SK-N-SH (cell line): Measurements from ENCODE around the gene UBTF. TPM values are rescaled to one million over a fixed set of nuclear protein-coding genes. Genes with fewer than 3 reads are reported as not detected.

Experiments
- CTCF ChIA-PET: fragments of 300-600, 350-600 bp; formaldehyde crosslinking; extraction: SDS; loops from one replicate; lab custom pipeline; 2021; lab: Yijun Ruan, JAX
- POLR2A ChIA-PET: fragments of 350-600 bp; sonication (Branson Sonifier 250); formaldehyde crosslinking; extraction: SDS; loops from one replicate; lab custom pipeline; 2020; ENCODE audit warnings: antibody characterized with exemption, inconsistent platforms; lab: Yijun Ruan, JAX
- DNase-seq: peaks from one replicate; pipeline ENCODE4 v3.0.0; 2012
- H2AFZ ChIP-seq: fragments of 200-600 bp; sonication (generic); 2 replicates; pipeline ENCODE4 v1.8.1; 2016; ENCODE audit warnings: antibody characterized with exemption, mild to moderate bottlenecking, low read depth
- H3F3A ChIP-seq: fragments of 200-600 bp; sonication (generic); replicated peaks from 2 replicates; pipeline ENCODE3; 2016; ENCODE audit warnings: antibody characterized with exemption, mild to moderate bottlenecking; ENCODE audit not compliant: insufficient read depth
- H3K27ac ChIP-seq, 2 experiments: fragments of 200-500 bp in 1 of 2; fragments of 200-600 bp in 1 of 2; sonication (Bioruptor generic) in 1 of 2; sonication (generic), shearing (Covaris generic) in 1 of 2; 2 replicates each; pipeline versions ENCODE4 v1.5.1 to v1.6.1; 2014 to 2016; ENCODE audit warnings: low read depth in 2 of 2, inconsistent platforms in 1 of 2, low read length in 1 of 2, mild to moderate bottlenecking in 1 of 2, mixed read lengths in 1 of 2
- H3K27me3 ChIP-seq: fragments of 200-600 bp; sonication (generic), shearing (Covaris generic); 2 replicates; pipeline ENCODE4 v1.6.1; 2016; ENCODE audit warnings: mixed run types; ENCODE audit not compliant: insufficient read depth
- H3K36me3 ChIP-seq, 2 experiments: fragments of 200-500 bp in 1 of 2; fragments of 200-600 bp in 1 of 2; sonication (Bioruptor generic) in 1 of 2; sonication (generic) in 1 of 2; replicated peaks in 1 of 2; 2 replicates each; pipeline versions ENCODE3 to v1.5.1; 2014 to 2016; ENCODE audit warnings: low read length in 1 of 2, mild to moderate bottlenecking in 1 of 2; ENCODE audit not compliant: insufficient read depth in 2 of 2, control insufficient read depth in 1 of 2
- H3K4me1 ChIP-seq, 2 experiments: fragments of 200-500 bp in 1 of 2; fragments of 200-600 bp in 1 of 2; sonication (Bioruptor generic) in 1 of 2; sonication (generic), shearing (Covaris generic) in 1 of 2; 2 replicates each; pipeline versions ENCODE4 v1.5.1 to v1.6.1; 2014 to 2016; ENCODE audit warnings: low read depth in 1 of 2, low read length in 1 of 2, mixed run types in 1 of 2; ENCODE audit not compliant: insufficient read depth in 2 of 2, control insufficient read depth in 1 of 2
- H3K4me2 ChIP-seq: fragments of 200-600 bp; sonication (generic), shearing (Covaris generic); 2 replicates; pipeline ENCODE4 v1.6.1; 2017; ENCODE audit warnings: mixed run types
- H3K4me3 ChIP-seq, 2 experiments: fragments of 200-500 bp in 1 of 2; fragments of 200-600 bp in 1 of 2; sonication (Bioruptor generic) in 1 of 2; sonication (generic), shearing (Covaris generic) in 1 of 2; 2 replicates each; pipeline versions ENCODE4 v1.5.1 to v1.8.1; 2014 to 2016; ENCODE audit warnings: low read depth in 2 of 2, inconsistent platforms in 1 of 2, low read length in 1 of 2, mild to moderate bottlenecking in 1 of 2, mixed read lengths in 1 of 2, moderate library complexity in 1 of 2
- H3K79me2 ChIP-seq: fragments of 200-600 bp; sonication (generic); 2 replicates; pipeline ENCODE4 v1.8.1; 2017; ENCODE audit warnings: mild to moderate bottlenecking; ENCODE audit not compliant: insufficient read depth
- H3K9ac ChIP-seq: fragments of 200-600 bp; sonication (generic); 2 replicates; pipeline ENCODE4 v1.6.1; 2017; ENCODE audit warnings: mixed run types
- H3K9me2 ChIP-seq: fragments of 200-600 bp; sonication (generic); 2 replicates; pipeline ENCODE4 v1.6.1; 2017; ENCODE audit warnings: mixed run types
- H3K9me3 ChIP-seq: fragments of 200-600 bp; sonication (generic); 2 replicates; pipeline ENCODE4 v1.6.1; 2017; ENCODE audit warnings: mixed run types, mild to moderate bottlenecking, moderate library complexity
- H4K20me1 ChIP-seq: fragments of 200-600 bp; sonication (generic); 2 replicates; pipeline ENCODE4 v1.6.1; 2017; ENCODE audit warnings: mild to moderate bottlenecking, mixed run types; ENCODE audit not compliant: insufficient read depth
- ELF1 ChIP-seq: IDR thresholded peaks from 2 replicates; pipeline ENCODE4 v1.4.0; 2012
- GABPA ChIP-seq: IDR thresholded peaks from 2 replicates; pipeline ENCODE4 v1.4.0; 2012; ENCODE audit warnings: low read depth, mild to moderate bottlenecking
- GATA2 ChIP-seq: sonication (generic); formaldehyde crosslinking; IDR thresholded peaks from 2 replicates; pipeline ENCODE4 v1.5.0; 2020; ENCODE audit warnings: mild to moderate bottlenecking, missing genetic modification reagents
- MAX ChIP-seq: IDR thresholded peaks from 2 replicates; pipeline ENCODE4 v1.4.0; 2012; ENCODE audit warnings: low read depth
- NFIC ChIP-seq: IDR thresholded peaks from 2 replicates; pipeline ENCODE4 v1.4.0; 2012; ENCODE audit warnings: borderline replicate concordance
- REST ChIP-seq: IDR thresholded peaks from 2 replicates; pipeline ENCODE4 v1.6.1; 2012; ENCODE audit warnings: mild to moderate bottlenecking, low read depth, low read length, moderate library complexity
- RXRA ChIP-seq: IDR thresholded peaks from 2 replicates; pipeline ENCODE4 v1.4.0; 2012; ENCODE audit warnings: low read depth, mild to moderate bottlenecking, borderline replicate concordance
- TAF1 ChIP-seq: IDR thresholded peaks from 2 replicates; pipeline ENCODE4 v1.6.1; 2012; ENCODE audit warnings: low read depth, mild to moderate bottlenecking, low read length, moderate library complexity, borderline replicate concordance
- WGBS: methylation state at CpG from one replicate; pipeline ENCODE4 v1.1.6; 2017; ENCODE audit warnings: low lambda C conversion rate; 5-methylcytosine and 5-hydroxymethylcytosine counted together
- polyA plus RNA-seq, 3 experiments: library from polyadenylated mRNA; depleted of rRNA; stranded (reverse); fragments of >200 nt; gene quantifications; 2 replicates each; pipeline ENCODE4 v1.2.3, GENCODE V29; 2012
- TF ChIP-seq, protein P1 (sequence below): fragments of 200-600 bp; sonication (generic); IDR thresholded peaks from 2 replicates; pipeline ENCODE4 v1.6.1; 2017; ENCODE audit warnings: antibody characterized with exemption, mild to moderate bottlenecking, moderate library complexity
- TF ChIP-seq, protein P2 (sequence below): IDR thresholded peaks from 2 replicates; pipeline ENCODE4 v1.4.0; 2012; ENCODE audit warnings: low read depth, borderline replicate concordance
- TF ChIP-seq, protein P3 (sequence below): fragments of 150-350 bp; IDR thresholded peaks from 2 replicates; pipeline ENCODE4 v1.6.1; 2017; ENCODE audit warnings: antibody characterized with exemption, low read length, low read depth, borderline replicate concordance

UBTF gene
- polyA plus RNA-seq, 1 of the 3 experiments (the other 2 are of a cell fraction): 37.2 TPM

DNA sequence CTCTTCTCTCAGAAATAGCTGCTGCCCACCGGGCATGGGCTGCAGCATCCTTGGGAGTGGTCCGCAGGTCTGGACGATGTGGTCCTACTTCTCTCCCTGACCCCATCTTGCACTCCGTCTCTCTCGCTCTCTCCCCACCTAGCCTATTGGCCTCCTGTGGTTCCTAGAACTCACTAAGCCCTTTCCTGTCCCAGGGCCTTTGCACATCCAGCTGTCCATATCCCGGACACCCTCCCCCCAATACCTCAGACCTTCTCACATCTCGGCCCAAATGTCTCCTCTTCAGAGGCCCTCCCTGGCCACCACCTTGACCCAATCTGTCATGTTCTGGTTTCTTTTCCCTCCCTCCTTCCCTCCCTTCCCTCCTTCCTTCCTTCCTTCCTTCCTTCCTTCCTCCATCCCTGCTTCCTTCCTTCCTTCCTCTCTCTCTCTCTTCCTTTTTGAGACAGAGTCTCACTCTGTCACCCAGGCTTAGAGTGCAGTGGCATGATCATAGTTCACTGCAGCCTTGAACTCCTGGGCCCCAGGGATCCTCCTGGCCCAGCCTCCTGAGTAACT is 43.9 kb upstream of the UBTF start:
- no peak overlapping the region for H2AFZ ChIP-seq
- POLR2A ChIA-PET: no interaction called here
- H3K27ac ChIP-seq: no peak overlapping the region
- no peak overlapping the region for H3K4me2 ChIP-seq
- H3K4me1 ChIP-seq: peaks cover 0 to 6% of the 10 kb centered on the region in 2 experiments; a peak in 1 of 4 replicates
- 64% methylated on average over 7 of the region's 7 CpGs for WGBS
- no peaks in the 10 kb centered on the region for H3K79me2 ChIP-seq
- H3K36me3 ChIP-seq: no peaks in the 10 kb centered on the region
- no peak overlapping the region for H3K9ac ChIP-seq
- no peaks in the 10 kb centered on the region for H3K9me3 ChIP-seq
- no peaks in the 10 kb centered on the region for H3F3A ChIP-seq
- DNase-seq: no peak
- H3K4me3 ChIP-seq: no peak overlapping the region
- H3K9me2 ChIP-seq: no peaks in the 10 kb centered on the region
- CTCF ChIA-PET: no interaction called here
- TF ChIP-seq, protein P1, sequence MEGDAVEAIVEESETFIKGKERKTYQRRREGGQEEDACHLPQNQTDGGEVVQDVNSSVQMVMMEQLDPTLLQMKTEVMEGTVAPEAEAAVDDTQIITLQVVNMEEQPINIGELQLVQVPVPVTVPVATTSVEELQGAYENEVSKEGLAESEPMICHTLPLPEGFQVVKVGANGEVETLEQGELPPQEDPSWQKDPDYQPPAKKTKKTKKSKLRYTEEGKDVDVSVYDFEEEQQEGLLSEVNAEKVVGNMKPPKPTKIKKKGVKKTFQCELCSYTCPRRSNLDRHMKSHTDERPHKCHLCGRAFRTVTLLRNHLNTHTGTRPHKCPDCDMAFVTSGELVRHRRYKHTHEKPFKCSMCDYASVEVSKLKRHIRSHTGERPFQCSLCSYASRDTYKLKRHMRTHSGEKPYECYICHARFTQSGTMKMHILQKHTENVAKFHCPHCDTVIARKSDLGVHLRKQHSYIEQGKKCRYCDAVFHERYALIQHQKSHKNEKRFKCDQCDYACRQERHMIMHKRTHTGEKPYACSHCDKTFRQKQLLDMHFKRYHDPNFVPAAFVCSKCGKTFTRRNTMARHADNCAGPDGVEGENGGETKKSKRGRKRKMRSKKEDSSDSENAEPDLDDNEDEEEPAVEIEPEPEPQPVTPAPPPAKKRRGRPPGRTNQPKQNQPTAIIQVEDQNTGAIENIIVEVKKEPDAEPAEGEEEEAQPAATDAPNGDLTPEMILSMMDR: no peak
- TF ChIP-seq, protein P2, sequence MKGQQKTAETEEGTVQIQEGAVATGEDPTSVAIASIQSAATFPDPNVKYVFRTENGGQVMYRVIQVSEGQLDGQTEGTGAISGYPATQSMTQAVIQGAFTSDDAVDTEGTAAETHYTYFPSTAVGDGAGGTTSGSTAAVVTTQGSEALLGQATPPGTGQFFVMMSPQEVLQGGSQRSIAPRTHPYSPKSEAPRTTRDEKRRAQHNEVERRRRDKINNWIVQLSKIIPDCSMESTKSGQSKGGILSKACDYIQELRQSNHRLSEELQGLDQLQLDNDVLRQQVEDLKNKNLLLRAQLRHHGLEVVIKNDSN: no peak
- TF ChIP-seq TAF1: no peak
- no peak for TF ChIP-seq REST
- no peak for TF ChIP-seq GATA2 (CRISPR knock-in tag)
- no peak for TF ChIP-seq NFIC
- TF ChIP-seq RXRA: no peak
- TF ChIP-seq ELF1: no peak
- no peak for TF ChIP-seq GABPA
- no peaks in the 10 kb centered on the region for H4K20me1 ChIP-seq
- H3K27me3 ChIP-seq: no peaks in the 10 kb centered on the region

DNA sequence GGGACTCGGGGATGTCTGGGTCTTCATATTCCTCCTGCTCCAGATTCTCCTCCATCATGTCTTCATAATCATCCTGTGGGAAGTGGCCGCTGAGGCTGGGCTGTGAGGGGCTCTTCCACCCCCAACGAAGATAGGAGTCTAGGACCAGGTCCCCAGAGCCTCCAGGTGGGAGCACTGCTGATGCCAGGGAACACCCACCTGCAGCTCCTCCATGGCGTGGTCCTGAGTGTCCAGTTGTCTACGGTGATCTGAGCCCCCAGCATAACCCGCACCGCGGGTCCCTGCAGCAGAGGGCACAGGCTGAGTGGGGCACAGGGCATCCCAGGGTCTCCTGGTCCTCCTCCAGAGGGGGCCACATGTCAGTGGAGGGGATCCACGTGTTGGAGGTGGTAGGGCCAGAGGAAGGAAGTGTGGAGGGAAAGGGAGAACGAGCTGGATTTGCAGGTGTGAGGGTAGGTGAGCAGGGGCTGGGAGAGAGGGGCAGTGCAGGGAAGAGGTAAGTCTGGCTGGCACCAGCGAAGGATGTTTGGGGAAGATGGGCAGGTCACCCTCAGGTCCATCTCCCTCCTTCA is 43.3 kb upstream of the UBTF start:
- no peak for DNase-seq
- Histone ChIP-seq H3K79me2 (no peaks in the 10 kb centered on the region), H3K27ac (no peak overlapping the region), H3K9me2 (no peaks in the 10 kb centered on the region), H3K4me1 (peaks cover 0 to 3% of the 10 kb centered on the region in 2 experiments; a peak in 1 of 4 replicates), H3K4me2 (no peak overlapping the region), H3K36me3 (no peaks in the 10 kb centered on the region), H3K9ac (no peak overlapping the region), H4K20me1 (no peaks in the 10 kb centered on the region), H3K27me3 (no peaks in the 10 kb centered on the region), H3F3A (no peaks in the 10 kb centered on the region), H2AFZ (no peak overlapping the region), H3K4me3 (no peak overlapping the region), H3K9me3 (no peaks in the 10 kb centered on the region)
- TF ChIP-seq, protein P1: no peak
- TF ChIP-seq TAF1: no peak
- no peak for TF ChIP-seq RXRA
- TF ChIP-seq, protein P3, sequence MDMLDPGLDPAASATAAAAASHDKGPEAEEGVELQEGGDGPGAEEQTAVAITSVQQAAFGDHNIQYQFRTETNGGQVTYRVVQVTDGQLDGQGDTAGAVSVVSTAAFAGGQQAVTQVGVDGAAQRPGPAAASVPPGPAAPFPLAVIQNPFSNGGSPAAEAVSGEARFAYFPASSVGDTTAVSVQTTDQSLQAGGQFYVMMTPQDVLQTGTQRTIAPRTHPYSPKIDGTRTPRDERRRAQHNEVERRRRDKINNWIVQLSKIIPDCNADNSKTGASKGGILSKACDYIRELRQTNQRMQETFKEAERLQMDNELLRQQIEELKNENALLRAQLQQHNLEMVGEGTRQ: no peak
- no peak for TF ChIP-seq MAX
- ChIA-PET POLR2A (no interaction called here), CTCF (interaction anchor here (0.7 to 1.5 kb wide), 3 partner anchors 40 to 270 kb away, joined by 3 to 4 read pairs (median 3); no protein-coding TSS in a partner anchor)
- 35% methylated on average over 8 of the region's 11 CpGs for WGBS
